ENCODE results near the gene PHACTR1.

PHACTR1 gene

GRCh38 chr6:13250703-13251102, 534.1 kb downstream of the PHACTR1 start:
- no peak for DNase-seq (ENCODE audit: low read depth in 1 of 2, low spot score in 1 of 2)

GRCh38 chr6:13251242-13251641, 534.7 kb downstream of the PHACTR1 start:
- DNase-seq (ENCODE audit: low read depth in 1 of 2, low spot score in 1 of 2) = no peak

GRCh38 chr6:13252790-13253189, 536.2 kb downstream of the PHACTR1 start:
- no peak for DNase-seq (ENCODE audit: low read depth in 1 of 2, low spot score in 1 of 2)

GRCh38 chr6:13253272-13253671, 536.7 kb downstream of the PHACTR1 start:
- DNase-seq (ENCODE audit: low read depth in 1 of 2, low spot score in 1 of 2) = no peak

- no peak for DNase-seq (ENCODE audit: low read depth in 1 of 2, low spot score in 1 of 2)
These were observed 539.9 kb downstream of the PHACTR1 start for GRCh38 chr6:13256266-13257001.

- no peak for DNase-seq (ENCODE audit: low read depth in 1 of 2, low spot score in 1 of 2)
These were observed 542.8 kb downstream of the PHACTR1 start for GRCh38 chr6:13259393-13259792.

GRCh38 chr6:13260101-13260598, 543.6 kb downstream of the PHACTR1 start:
- no peak for DNase-seq (ENCODE audit: low read depth in 1 of 2, low spot score in 1 of 2)

GRCh38 chr6:13260831-13261230, 544.3 kb downstream of the PHACTR1 start:
- DNase-seq (ENCODE audit: low read depth in 1 of 2, low spot score in 1 of 2) = no peak

- no peak for DNase-seq (ENCODE audit: low read depth in 1 of 2, low spot score in 1 of 2)
These were observed 545.0 kb downstream of the PHACTR1 start for GRCh38 chr6:13261464-13261994.

- DNase-seq (ENCODE audit: low read depth in 1 of 2, low spot score in 1 of 2) = no peak
These were observed 546.0 kb downstream of the PHACTR1 start for GRCh38 chr6:13262302-13263230.

- no peak for DNase-seq (ENCODE audit: low read depth in 1 of 2, low spot score in 1 of 2)
These were observed 547.1 kb downstream of the PHACTR1 start for GRCh38 chr6:13263669-13264068.

- no peak for DNase-seq (ENCODE audit: low read depth in 1 of 2, low spot score in 1 of 2)
These were observed 550.6 kb downstream of the PHACTR1 start for GRCh38 chr6:13267142-13267651.

GRCh38 chr6:13268913-13269518, 552.4 kb downstream of the PHACTR1 start:
- no peak for DNase-seq (ENCODE audit: low read depth in 1 of 2, low spot score in 1 of 2)

- no peak for DNase-seq (ENCODE audit: low read depth in 1 of 2, low spot score in 1 of 2)
These were observed 555.8 kb downstream of the PHACTR1 start for GRCh38 chr6:13272131-13273046.

GRCh38 chr6:13273202-13273930, 556.8 kb downstream of the PHACTR1 start:
- DNase-seq (ENCODE audit: low read depth in 1 of 2, low spot score in 1 of 2) = no peak

GRCh38 chr6:13273931-13274706, 557.6 kb downstream of the PHACTR1 start:
- DNase-seq (ENCODE audit: low read depth in 1 of 2, low spot score in 1 of 2) = peak; percentile 29 to 54

- no peak for DNase-seq (ENCODE audit: low read depth in 1 of 2, low spot score in 1 of 2)
These were observed 558.3 kb downstream of the PHACTR1 start for GRCh38 chr6:13274707-13275434.

- DNase-seq (ENCODE audit: low read depth in 1 of 2, low spot score in 1 of 2) = no peak
These were observed 558.9 kb downstream of the PHACTR1 start for GRCh38 chr6:13275435-13275989.

All from activated CD4-positive, alpha-beta T cell treated with anti-CD3 and anti-CD28 coated beads, Interleukin-2, amount 50 U/mL, for 24 hours (primary cell).